A673 (cell line): ENCODE data around the gene DPF3. TPM values are rescaled to one million over a fixed set of nuclear protein-coding genes. Genes with fewer than 3 reads are reported as not detected.
A peak's percentile ranks its signal among the peaks of the same experiment; 100 is the strongest.

Experiments used
- BruUV-seq: library from RNA; stranded (reverse); fragments of 400-500 nt; replicated peaks from 2 replicates; lab custom pipeline; 2021; lab: Mats Ljungman, UMichigan
- CTCF ChIA-PET: fragments of 300-600 bp; sonication (Branson Sonifier 250); formaldehyde crosslinking; loops from one replicate; lab custom pipeline; 2022; ENCODE audit warnings: antibody characterized with exemption; lab: Charles Lee
- POLR2A ChIA-PET: fragments of 300-600 bp; sonication (Branson Sonifier 250); formaldehyde crosslinking; loops from one replicate; lab custom pipeline; 2022; ENCODE audit warnings: antibody characterized with exemption; ENCODE audit not compliant: low non-redundant PET; lab: Charles Lee
- DNase-seq: peaks from one replicate; pipeline ENCODE4 v3.0.0-alpha.2; 2015; ENCODE audit warnings: low spot score
- H3K27ac ChIP-seq: fragments of 200-600 bp; sonication (generic); 2 replicates; pipeline ENCODE4 v1.5.1; 2016; ENCODE audit warnings: mixed run types, low read depth, mild to moderate bottlenecking, mixed read lengths, antibody characterized with exemption, low read length; ENCODE audit not compliant: poor library complexity, severe bottlenecking
- H3K27me3 ChIP-seq: fragments of 200-600 bp; sonication (generic); replicated peaks from 2 replicates; pipeline ENCODE4 v1.6.1; 2017; ENCODE audit warnings: mixed run types, low read depth, mild to moderate bottlenecking, mixed read lengths, antibody characterized with exemption, low read length; ENCODE audit not compliant: insufficient read depth, poor library complexity
- H3K36me3 ChIP-seq: fragments of 200-600 bp; sonication (generic); 2 replicates; pipeline ENCODE4 v1.6.1; 2016; ENCODE audit warnings: mixed run types, mild to moderate bottlenecking, mixed read lengths, antibody characterized with exemption, low read length; ENCODE audit not compliant: insufficient read depth, poor library complexity, severe bottlenecking
- H3K4me1 ChIP-seq: fragments of 200-600 bp; sonication (generic); 2 replicates; pipeline ENCODE4 v1.6.1; 2017; ENCODE audit warnings: mixed run types, mild to moderate bottlenecking, mixed read lengths, antibody characterized with exemption, low read length; ENCODE audit not compliant: insufficient read depth, poor library complexity, severe bottlenecking
- H3K4me3 ChIP-seq: fragments of 200-600 bp; sonication (generic); 2 replicates; pipeline ENCODE4 v1.5.1; 2016; ENCODE audit warnings: low read depth, mixed run types, mild to moderate bottlenecking, mixed read lengths, low read length; ENCODE audit not compliant: poor library complexity, severe bottlenecking
- H3K9me3 ChIP-seq: fragments of 200-600 bp; sonication (generic); 2 replicates; pipeline ENCODE4 v1.6.1; 2016; ENCODE audit warnings: mixed run types, low read depth, mild to moderate bottlenecking, mixed read lengths, antibody characterized with exemption, low read length; ENCODE audit not compliant: poor library complexity, severe bottlenecking
- EZH2 ChIP-seq: fragments of 200-600 bp; sonication (generic); IDR thresholded peaks from 2 replicates; pipeline ENCODE4 v1.6.1; 2017; ENCODE audit warnings: borderline replicate concordance, low read depth, mild to moderate bottlenecking, mixed read lengths, antibody characterized with exemption, low read length; ENCODE audit not compliant: poor library complexity, severe bottlenecking
- intact Hi-C: fragments of 100-400 bp; cut with micrococcal nuclease; formaldehyde crosslinking; loops from one replicate; pipeline ENCODE4 v1.10.0; 2022; ENCODE audit not compliant: unreplicated experiment
- total RNA-seq: library from RNA; stranded (reverse); gene quantifications from 2 replicates; pipeline ENCODE4 v1.2.3, GENCODE V29; 2021
- TF ChIP-seq, protein P1 (sequence below): fragments of 300-800, 200-600 bp; sonication (generic); conservative IDR thresholded peaks from 2 replicates; pipeline ENCODE4 v1.5.1; 2017; ENCODE audit warnings: low read depth, mild to moderate bottlenecking, antibody characterized with exemption, low read length, moderate library complexity, mixed read lengths

Gene DPF3
- total RNA-seq, 1 experiment from 2014 or later = 15.7 TPM

GRCh38 chr14:72913809-72914208, 19.9 kb upstream of the DPF3 start:
- peaks cover 10% of the 10 kb centered on the region for H3K4me1 ChIP-seq
- no peak overlapping the region for H3K27ac ChIP-seq
- CTCF ChIA-PET = no interaction called here
- TF ChIP-seq, protein P1, sequence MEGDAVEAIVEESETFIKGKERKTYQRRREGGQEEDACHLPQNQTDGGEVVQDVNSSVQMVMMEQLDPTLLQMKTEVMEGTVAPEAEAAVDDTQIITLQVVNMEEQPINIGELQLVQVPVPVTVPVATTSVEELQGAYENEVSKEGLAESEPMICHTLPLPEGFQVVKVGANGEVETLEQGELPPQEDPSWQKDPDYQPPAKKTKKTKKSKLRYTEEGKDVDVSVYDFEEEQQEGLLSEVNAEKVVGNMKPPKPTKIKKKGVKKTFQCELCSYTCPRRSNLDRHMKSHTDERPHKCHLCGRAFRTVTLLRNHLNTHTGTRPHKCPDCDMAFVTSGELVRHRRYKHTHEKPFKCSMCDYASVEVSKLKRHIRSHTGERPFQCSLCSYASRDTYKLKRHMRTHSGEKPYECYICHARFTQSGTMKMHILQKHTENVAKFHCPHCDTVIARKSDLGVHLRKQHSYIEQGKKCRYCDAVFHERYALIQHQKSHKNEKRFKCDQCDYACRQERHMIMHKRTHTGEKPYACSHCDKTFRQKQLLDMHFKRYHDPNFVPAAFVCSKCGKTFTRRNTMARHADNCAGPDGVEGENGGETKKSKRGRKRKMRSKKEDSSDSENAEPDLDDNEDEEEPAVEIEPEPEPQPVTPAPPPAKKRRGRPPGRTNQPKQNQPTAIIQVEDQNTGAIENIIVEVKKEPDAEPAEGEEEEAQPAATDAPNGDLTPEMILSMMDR = no peak
- no peak for TF ChIP-seq EZH2
- POLR2A ChIA-PET = no interaction called here
- intact Hi-C loops = no loop called here
- no peaks in the 10 kb centered on the region for H3K36me3 ChIP-seq
- no peaks in the 10 kb centered on the region for H3K9me3 ChIP-seq
- H3K27me3 ChIP-seq = no peaks in the 10 kb centered on the region
- no peak for DNase-seq
- BruUV-seq = no TSS peak
- H3K4me3 ChIP-seq = no peak overlapping the region

GRCh38 chr14:72909163-72909562, 15.3 kb upstream of the DPF3 start:
- TF ChIP-seq, protein P1 = no peak
- TF ChIP-seq EZH2 = no peak
- Histone ChIP-seq H3K27me3 (no peaks in the 10 kb centered on the region), H3K4me3 (no peak overlapping the region), H3K4me1 (peaks cover 33% of the 10 kb centered on the region), H3K9me3 (no peaks in the 10 kb centered on the region), H3K27ac (no peak overlapping the region), H3K36me3 (no peaks in the 10 kb centered on the region)
- intact Hi-C loops = loop anchor here (2.0 kb wide), 2 partner anchors 18 to 40 kb away; partner anchors contain the start of gene DCAF4
- no TSS peak for BruUV-seq
- CTCF ChIA-PET = no interaction called here
- DNase-seq = peak; percentile 45
- POLR2A ChIA-PET = interaction anchor here (0.7 kb wide), 1 partner anchor 383 kb away, joined by 6 read pairs; no protein-coding TSS in a partner anchor

DNA sequence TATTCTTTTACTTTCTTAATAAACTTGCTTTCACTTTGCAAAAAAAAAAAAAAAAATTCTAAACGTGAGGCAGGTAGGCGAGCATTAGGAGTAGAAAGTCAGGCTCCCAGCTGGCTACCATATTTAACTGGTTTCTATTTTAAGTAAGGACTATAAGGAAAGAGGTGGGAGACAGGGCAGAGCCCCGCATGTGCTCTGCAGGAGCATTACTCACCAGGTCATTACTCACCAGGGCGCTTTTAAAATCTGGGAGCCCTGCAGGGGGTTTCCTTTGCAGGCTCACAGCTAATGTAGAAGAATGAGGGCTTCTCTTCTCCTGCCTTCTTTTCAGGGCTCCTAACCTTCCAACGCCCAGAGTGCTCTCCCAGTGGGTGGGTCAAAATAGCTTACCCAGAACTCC, 14.0 kb upstream of the DPF3 start:
- POLR2A ChIA-PET = interaction anchor here (0.6 kb wide), 1 partner anchor 151 kb away, joined by 4 read pairs; no protein-coding TSS in a partner anchor
- intact Hi-C loops = loop anchor here (2.0 kb wide), 2 partner anchors 19 to 41 kb away; partner anchors contain the start of gene DCAF4
- TF ChIP-seq EZH2 = no peak
- TF ChIP-seq, protein P1 = no peak
- no TSS peak for BruUV-seq
- no peaks in the 10 kb centered on the region for H3K9me3 ChIP-seq
- peak overlapping the region; percentile 65 for H3K27ac ChIP-seq
- peak overlapping the region; percentile 9 for H3K4me3 ChIP-seq
- peak; percentile 95 for DNase-seq
- no peaks in the 10 kb centered on the region for H3K27me3 ChIP-seq
- no peaks in the 10 kb centered on the region for H3K36me3 ChIP-seq
- H3K4me1 ChIP-seq = peaks cover 33% of the 10 kb centered on the region
- CTCF ChIA-PET = no interaction called here
